GM19328 (cell line): ENCODE data around the gene SPAG4.

Source experiments
- ATAC-seq: cut with Tn5 transposase; IDR thresholded peaks from one replicate; pipeline ENCODE4 v1.9.1; 2021; ENCODE audit warnings: mild to moderate bottlenecking, moderate library complexity; ENCODE audit not compliant: unreplicated experiment

The SPAG4 gene

GRCh38 chr20:35598899-35599775, 16.5 kb upstream of the SPAG4 start:
- no peak for ATAC-seq

- no peak for ATAC-seq
Measured at GRCh38 chr20:35599776-35600120, 15.9 kb upstream of the SPAG4 start.

- ATAC-seq, result no peak
Measured at GRCh38 chr20:35600176-35600992, 15.2 kb upstream of the SPAG4 start.

- no peak for ATAC-seq
Measured at GRCh38 chr20:35600993-35601973, 14.3 kb upstream of the SPAG4 start.

- ATAC-seq, result no peak
Measured at GRCh38 chr20:35601990-35602389, 13.6 kb upstream of the SPAG4 start.

- no peak for ATAC-seq
Measured at GRCh38 chr20:35602851-35603495, 12.7 kb upstream of the SPAG4 start.

GRCh38 chr20:35603695-35604448, 11.8 kb upstream of the SPAG4 start:
- ATAC-seq, result no peak

GRCh38 chr20:35604449-35604747, 11.2 kb upstream of the SPAG4 start:
- no peak for ATAC-seq

- no peak for ATAC-seq
Measured at GRCh38 chr20:35606127-35606526, 9.5 kb upstream of the SPAG4 start.

- ATAC-seq, result no peak
Measured at GRCh38 chr20:35607003-35607735, 8.5 kb upstream of the SPAG4 start.

- ATAC-seq, result no peak
Measured at GRCh38 chr20:35610833-35611427, 4.7 kb upstream of the SPAG4 start.

- no peak for ATAC-seq
Measured at GRCh38 chr20:35611482-35611881, 4.1 kb upstream of the SPAG4 start.

GRCh38 chr20:35616465-35617396, 1.1 kb downstream of the SPAG4 start:
- no peak for ATAC-seq

GRCh38 chr20:35617397-35618262, 2.0 kb downstream of the SPAG4 start:
- no peak for ATAC-seq

GRCh38 chr20:35618263-35619131, 2.9 kb downstream of the SPAG4 start:
- ATAC-seq, result no peak
